ENCODE results near the gene TINAGL1.

GRCh38 chr1:31625561-31626222 lies 49.4 kb downstream of the TINAGL1 start:
- TF ChIP-seq, protein P1, sequence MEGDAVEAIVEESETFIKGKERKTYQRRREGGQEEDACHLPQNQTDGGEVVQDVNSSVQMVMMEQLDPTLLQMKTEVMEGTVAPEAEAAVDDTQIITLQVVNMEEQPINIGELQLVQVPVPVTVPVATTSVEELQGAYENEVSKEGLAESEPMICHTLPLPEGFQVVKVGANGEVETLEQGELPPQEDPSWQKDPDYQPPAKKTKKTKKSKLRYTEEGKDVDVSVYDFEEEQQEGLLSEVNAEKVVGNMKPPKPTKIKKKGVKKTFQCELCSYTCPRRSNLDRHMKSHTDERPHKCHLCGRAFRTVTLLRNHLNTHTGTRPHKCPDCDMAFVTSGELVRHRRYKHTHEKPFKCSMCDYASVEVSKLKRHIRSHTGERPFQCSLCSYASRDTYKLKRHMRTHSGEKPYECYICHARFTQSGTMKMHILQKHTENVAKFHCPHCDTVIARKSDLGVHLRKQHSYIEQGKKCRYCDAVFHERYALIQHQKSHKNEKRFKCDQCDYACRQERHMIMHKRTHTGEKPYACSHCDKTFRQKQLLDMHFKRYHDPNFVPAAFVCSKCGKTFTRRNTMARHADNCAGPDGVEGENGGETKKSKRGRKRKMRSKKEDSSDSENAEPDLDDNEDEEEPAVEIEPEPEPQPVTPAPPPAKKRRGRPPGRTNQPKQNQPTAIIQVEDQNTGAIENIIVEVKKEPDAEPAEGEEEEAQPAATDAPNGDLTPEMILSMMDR (IDR thresholded peaks at IDR 0.05; ENCODE audit: insufficient read depth, low read length, poor library complexity, severe bottlenecking) = no peak
- no peak for TF ChIP-seq EZH2phosphoT487 (conservative IDR thresholded peaks at IDR 0.05; ENCODE audit: low read length)
